OCI-LY3 (cell line): ENCODE data around the gene TXNDC5.

Source experiments
- CTCF ChIP-seq: fragments of 200-600, 300-600 bp; sonication (generic); IDR thresholded peaks from 2 replicates; pipeline ENCODE4 v1.5.1; 2014; ENCODE audit warnings: antibody characterized with exemption, low read length, low read depth
- EZH2phosphoT487 ChIP-seq: fragments of 200-600 bp; shearing (Covaris generic); IDR thresholded peaks from 2 replicates; pipeline ENCODE4 v1.6.1; 2018; ENCODE audit warnings: antibody characterized with exemption, mixed run types, low read depth

- TF ChIP-seq CTCF (no peak), EZH2phosphoT487 (no peak)
Measured at GRCh38 chr6:7846966-7847818, 63.4 kb downstream of the TXNDC5 start.
